ENCODE data around the gene CCDC157.

Gene CCDC157

GRCh38 chr22:30414525-30415047 lies 57.8 kb downstream of the CCDC157 start:
- TF ChIP-seq SIN3A (IDR thresholded peaks at IDR 0.05; ENCODE audit: borderline replicate concordance, insufficient read depth, low read length) (no peak), POLR2AphosphoS5 (IDR thresholded peaks at IDR 0.05; ENCODE audit: low read depth, low read length) (no peak), TAF1 (IDR thresholded peaks at IDR 0.05; ENCODE audit: borderline replicate concordance, insufficient read depth, low read length) (no peak), FOXP2 (optimal IDR thresholded peaks at IDR 0.05; ENCODE audit: borderline replicate concordance, extremely low read depth, extremely low read length, insufficient read depth) (no peak)
- TF ChIP-seq, protein P1, sequence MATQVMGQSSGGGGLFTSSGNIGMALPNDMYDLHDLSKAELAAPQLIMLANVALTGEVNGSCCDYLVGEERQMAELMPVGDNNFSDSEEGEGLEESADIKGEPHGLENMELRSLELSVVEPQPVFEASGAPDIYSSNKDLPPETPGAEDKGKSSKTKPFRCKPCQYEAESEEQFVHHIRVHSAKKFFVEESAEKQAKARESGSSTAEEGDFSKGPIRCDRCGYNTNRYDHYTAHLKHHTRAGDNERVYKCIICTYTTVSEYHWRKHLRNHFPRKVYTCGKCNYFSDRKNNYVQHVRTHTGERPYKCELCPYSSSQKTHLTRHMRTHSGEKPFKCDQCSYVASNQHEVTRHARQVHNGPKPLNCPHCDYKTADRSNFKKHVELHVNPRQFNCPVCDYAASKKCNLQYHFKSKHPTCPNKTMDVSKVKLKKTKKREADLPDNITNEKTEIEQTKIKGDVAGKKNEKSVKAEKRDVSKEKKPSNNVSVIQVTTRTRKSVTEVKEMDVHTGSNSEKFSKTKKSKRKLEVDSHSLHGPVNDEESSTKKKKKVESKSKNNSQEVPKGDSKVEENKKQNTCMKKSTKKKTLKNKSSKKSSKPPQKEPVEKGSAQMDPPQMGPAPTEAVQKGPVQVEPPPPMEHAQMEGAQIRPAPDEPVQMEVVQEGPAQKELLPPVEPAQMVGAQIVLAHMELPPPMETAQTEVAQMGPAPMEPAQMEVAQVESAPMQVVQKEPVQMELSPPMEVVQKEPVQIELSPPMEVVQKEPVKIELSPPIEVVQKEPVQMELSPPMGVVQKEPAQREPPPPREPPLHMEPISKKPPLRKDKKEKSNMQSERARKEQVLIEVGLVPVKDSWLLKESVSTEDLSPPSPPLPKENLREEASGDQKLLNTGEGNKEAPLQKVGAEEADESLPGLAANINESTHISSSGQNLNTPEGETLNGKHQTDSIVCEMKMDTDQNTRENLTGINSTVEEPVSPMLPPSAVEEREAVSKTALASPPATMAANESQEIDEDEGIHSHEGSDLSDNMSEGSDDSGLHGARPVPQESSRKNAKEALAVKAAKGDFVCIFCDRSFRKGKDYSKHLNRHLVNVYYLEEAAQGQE (IDR thresholded peaks at IDR 0.05; ENCODE audit: insufficient read depth in 1 of 2, low read depth in 2 of 2, low read length in 2 of 2): no peak

GRCh38 chr22:30416403-30416802 lies 59.6 kb downstream of the CCDC157 start:
- no peak for TF ChIP-seq TAF1 (IDR thresholded peaks at IDR 0.05; ENCODE audit: borderline replicate concordance, insufficient read depth, low read length)
- no peak for TF ChIP-seq SIN3A (IDR thresholded peaks at IDR 0.05; ENCODE audit: borderline replicate concordance, insufficient read depth, low read length)
- TF ChIP-seq, protein P1 (IDR thresholded peaks at IDR 0.05; ENCODE audit: insufficient read depth in 1 of 2, low read depth in 2 of 2, low read length in 2 of 2): no peak
- no peak for TF ChIP-seq FOXP2 (optimal IDR thresholded peaks at IDR 0.05; ENCODE audit: borderline replicate concordance, extremely low read depth, extremely low read length, insufficient read depth)
- TF ChIP-seq POLR2AphosphoS5 (IDR thresholded peaks at IDR 0.05; ENCODE audit: low read depth, low read length): no peak

DNA sequence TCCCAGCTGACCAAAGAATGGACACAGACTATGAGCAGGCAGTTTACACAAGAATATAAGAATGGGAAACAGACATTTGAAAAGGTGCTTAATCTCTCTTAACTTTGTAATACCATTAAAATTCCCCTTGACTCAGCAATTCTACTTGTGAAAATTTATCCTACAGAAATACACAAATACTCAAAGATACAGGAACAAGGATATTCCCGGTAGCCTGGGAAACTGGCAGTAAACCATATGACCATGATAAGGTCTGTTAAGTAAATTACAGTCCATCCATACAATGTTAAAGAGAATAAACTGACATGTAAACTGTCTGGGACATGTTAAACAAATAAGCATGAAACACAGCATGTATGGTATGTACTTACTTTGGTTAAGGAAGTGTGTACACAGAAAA lies 60.0 kb downstream of the CCDC157 start:
- TF ChIP-seq TAF1 (IDR thresholded peaks at IDR 0.05; ENCODE audit: borderline replicate concordance, insufficient read depth, low read length) (no peak), FOXP2 (optimal IDR thresholded peaks at IDR 0.05; ENCODE audit: borderline replicate concordance, extremely low read depth, extremely low read length, insufficient read depth) (no peak), SIN3A (IDR thresholded peaks at IDR 0.05; ENCODE audit: borderline replicate concordance, insufficient read depth, low read length) (no peak), POLR2AphosphoS5 (IDR thresholded peaks at IDR 0.05; ENCODE audit: low read depth, low read length) (no peak)
- TF ChIP-seq, protein P1 (IDR thresholded peaks at IDR 0.05; ENCODE audit: insufficient read depth in 1 of 2, low read depth in 2 of 2, low read length in 2 of 2): no peak

DNA sequence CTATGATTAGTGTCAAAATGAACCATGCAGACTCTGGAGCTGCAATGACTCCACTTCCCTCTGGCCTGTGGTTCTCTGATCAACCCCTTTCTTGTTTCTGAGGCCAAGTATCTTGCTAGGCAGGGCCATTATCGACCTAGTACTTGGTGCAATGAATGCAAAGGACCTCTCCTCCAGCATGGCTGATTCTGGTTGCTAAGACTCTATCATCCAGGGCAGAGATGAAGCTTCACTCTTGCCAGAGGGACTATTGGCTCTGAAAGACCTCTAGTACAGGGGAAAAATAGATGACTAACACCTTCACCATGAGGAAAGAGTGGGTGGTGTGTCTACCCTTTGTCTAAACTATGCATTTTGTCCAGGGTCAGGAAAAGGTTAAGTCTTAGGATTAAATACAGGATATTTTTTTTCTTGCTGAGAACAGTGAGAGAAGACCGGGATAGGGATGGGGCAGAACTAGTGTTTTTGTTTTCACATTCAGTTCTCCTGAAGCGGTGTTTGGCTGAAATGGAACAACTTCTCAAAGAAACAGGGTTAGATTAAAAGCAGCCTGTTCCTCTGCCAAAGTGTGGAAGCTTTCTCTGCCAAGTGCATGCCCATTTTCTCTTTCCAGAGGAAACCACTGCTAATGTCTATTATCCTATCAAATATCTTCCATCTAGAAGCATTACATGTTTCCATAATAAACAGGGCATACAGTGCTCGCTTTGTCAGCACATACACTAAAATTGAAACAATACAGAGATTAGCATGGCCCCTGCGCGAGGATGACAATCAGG lies 63.7 kb downstream of the CCDC157 start:
- no peak for TF ChIP-seq SIN3A (IDR thresholded peaks at IDR 0.05; ENCODE audit: borderline replicate concordance, insufficient read depth, low read length)
- no peak for TF ChIP-seq POLR2AphosphoS5 (IDR thresholded peaks at IDR 0.05; ENCODE audit: low read depth, low read length)
- TF ChIP-seq FOXP2 (optimal IDR thresholded peaks at IDR 0.05; ENCODE audit: borderline replicate concordance, extremely low read depth, extremely low read length, insufficient read depth): no peak
- TF ChIP-seq TAF1 (IDR thresholded peaks at IDR 0.05; ENCODE audit: borderline replicate concordance, insufficient read depth, low read length): no peak
- TF ChIP-seq, protein P1 (IDR thresholded peaks at IDR 0.05; ENCODE audit: insufficient read depth in 1 of 2, low read depth in 2 of 2, low read length in 2 of 2): no peak

All from PFSK-1 (cell line).